ENCODE results near the gene EPN3. TPM values are rescaled to one million over a fixed set of nuclear protein-coding genes. Genes with fewer than 3 reads are reported as not detected.

Gene EPN3
- total and polyA plus RNA-seq, 5 experiments from 2014 or later, result not detected

DNA sequence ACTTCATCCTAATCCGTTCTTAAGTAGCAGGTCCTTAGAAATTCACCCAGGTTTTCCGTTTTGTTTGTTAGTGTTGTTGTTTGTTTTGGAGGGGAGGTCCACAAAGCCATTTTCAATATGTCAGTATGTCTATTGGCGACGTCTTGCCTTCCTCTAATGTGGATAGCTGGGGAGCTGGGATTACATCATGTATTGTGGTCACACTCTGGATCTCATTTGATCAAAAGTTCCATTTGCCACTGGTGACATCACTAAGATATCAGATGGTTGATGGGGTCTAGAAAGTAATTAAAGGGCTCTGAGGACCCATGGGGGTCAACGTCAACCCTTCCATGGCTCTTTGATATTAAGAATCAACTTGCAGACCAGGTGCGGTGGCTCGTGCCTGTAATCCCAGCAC is 2.7 kb upstream of the EPN3 start:
- Mint-ChIP-seq H3K4me3 (no peak overlapping the region), H3K9me3 (no peaks in the 10 kb centered on the region), H3K36me3 (no peaks in the 10 kb centered on the region), H3K27ac (no peak overlapping the region), H3K4me1 (peaks cover 11 to 28% (median 22%) of the 10 kb centered on the region in 4 donors), H3K27me3 (peaks cover 33 to 66% (median 54%) of the 10 kb centered on the region in 5 donors)
- DNase-seq, result no peak
- POLR2A ChIA-PET, result no interaction called here
- no peak for ATAC-seq

- peaks cover 35 to 73% (median 54%) of the 10 kb centered on the region in 5 donors for H3K27me3 Mint-ChIP-seq
Observed at GRCh38 chr17:50531428-50532025, 1.0 kb upstream of the EPN3 start.

DNA sequence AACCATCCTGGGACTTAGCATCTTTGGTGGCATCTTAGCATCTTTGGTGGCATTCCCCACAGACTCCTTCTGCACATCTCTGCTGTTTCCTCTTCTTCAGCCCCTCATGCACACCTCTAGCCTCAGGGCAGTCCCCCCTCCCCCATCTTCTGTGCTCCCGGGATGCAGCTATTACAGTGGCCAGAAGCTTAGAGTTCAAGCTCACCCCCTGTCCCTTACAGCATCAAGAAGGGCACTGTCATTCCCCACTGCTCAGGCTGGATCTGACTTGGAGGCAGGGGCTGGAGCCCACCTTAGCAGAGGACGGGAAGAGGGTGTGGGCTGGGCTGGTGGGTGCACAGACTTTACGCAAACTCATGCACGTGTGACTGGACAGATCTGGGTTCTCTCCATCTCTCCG is 650 bp downstream of the EPN3 start:
- POLR2A ChIA-PET, result no interaction called here
- Mint-ChIP-seq H3K4me3 (peak overlapping the region in 7 of 10 donors; percentile 20 to 73 (median 65)), H3K36me3 (no peaks in the 10 kb centered on the region), H3K4me1 (peaks cover 11 to 29% (median 22%) of the 10 kb centered on the region in 4 donors), H3K27ac (peak overlapping the region in 1 of 10 donors; percentile 24), H3K27me3 (peaks cover 35 to 70% (median 54%) of the 10 kb centered on the region in 5 donors), H3K9me3 (no peaks in the 10 kb centered on the region)
- no peak for DNase-seq
- peak; percentile 20 to 27 for ATAC-seq

More at GRCh38 chr17:50531428-50532025, 1.0 kb upstream of the EPN3 start:
- DNase-seq (no peak), ATAC-seq (no peak)
- POLR2A ChIA-PET, result interaction anchor here (0.7 to 1.1 kb wide), 3 partner anchors 10 to 415 kb away, joined by 3 to 4 read pairs (median 3); no protein-coding TSS in a partner anchor
- Mint-ChIP-seq H3K9me3 (no peaks in the 10 kb centered on the region), H3K27ac (no peak overlapping the region), H3K4me3 (peak overlapping the region in 1 of 10 donors; percentile 24), H3K36me3 (no peaks in the 10 kb centered on the region), H3K4me1 (peaks cover 11 to 29% (median 22%) of the 10 kb centered on the region in 4 donors)

- H3K4me3 Mint-ChIP-seq, result peak overlapping the region in 8 of 10 donors; percentile 31 to 73 (median 59)
- H3K36me3 Mint-ChIP-seq, result no peaks in the 10 kb centered on the region
- peaks cover 34 to 65% (median 49%) of the 10 kb centered on the region in 5 donors for H3K27me3 Mint-ChIP-seq
- DNase-seq, result no peak
- POLR2A ChIA-PET, result no interaction called here
- ATAC-seq, result peak; percentile 24 to 48
- H3K27ac Mint-ChIP-seq, result no peak overlapping the region
- peaks cover 11 to 29% (median 22%) of the 10 kb centered on the region in 4 donors for H3K4me1 Mint-ChIP-seq
- no peaks in the 10 kb centered on the region for H3K9me3 Mint-ChIP-seq
Observed at GRCh38 chr17:50533720-50534148, 1.2 kb downstream of the EPN3 start.

DNA sequence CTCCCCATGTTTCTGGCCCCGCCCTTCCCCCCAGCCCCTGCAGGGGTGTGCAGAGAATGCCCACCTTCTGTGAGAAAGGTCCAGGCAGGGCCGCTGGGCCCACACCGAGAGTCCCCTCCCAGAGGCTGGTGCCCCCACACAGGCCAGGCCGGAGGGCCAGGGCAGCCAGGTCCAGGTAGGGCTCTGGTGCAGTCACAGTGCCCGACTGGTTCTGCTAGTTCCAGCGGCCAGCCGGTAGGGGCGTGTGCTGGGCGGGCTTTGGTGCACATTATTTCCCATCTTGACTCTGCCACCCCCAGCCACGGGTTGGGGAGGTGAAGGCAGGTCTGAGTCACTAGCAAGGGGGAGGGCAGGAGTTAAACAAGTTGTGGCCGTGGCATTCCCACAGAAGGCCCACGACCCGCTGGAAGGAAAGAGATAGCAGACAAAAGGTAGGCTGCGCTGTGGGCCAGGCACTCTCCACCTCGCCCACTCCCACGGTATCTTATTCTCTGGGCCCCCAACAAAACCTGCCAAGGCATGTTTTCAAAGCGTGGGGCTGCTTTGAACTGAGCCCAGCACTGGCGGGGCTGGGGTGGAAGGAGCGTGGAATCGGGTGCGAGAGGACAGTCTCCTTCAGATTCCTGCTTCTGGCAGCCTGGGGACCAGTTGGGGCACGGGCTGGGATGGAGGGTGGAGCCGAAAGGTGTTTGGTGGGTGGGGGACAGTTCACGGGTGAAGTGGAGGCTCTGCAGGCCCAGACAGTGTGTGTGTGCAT is 1.9 kb downstream of the EPN3 start:
- Mint-ChIP-seq H3K9me3 (no peaks in the 10 kb centered on the region), H3K27me3 (peaks cover 30 to 58% (median 44%) of the 10 kb centered on the region in 5 donors), H3K4me3 (peak overlapping the region in 6 of 10 donors; percentile 48 to 73 (median 60)), H3K36me3 (no peaks in the 10 kb centered on the region), H3K27ac (no peak overlapping the region), H3K4me1 (peaks cover 11 to 29% (median 22%) of the 10 kb centered on the region in 4 donors)
- ATAC-seq, result peak; percentile 55 to 61
- no peak for DNase-seq
- POLR2A ChIA-PET, result no interaction called here

GRCh38 chr17:50534979-50535326 is 2.4 kb downstream of the EPN3 start:
- POLR2A ChIA-PET, result no interaction called here
- no peak overlapping the region for H3K27ac Mint-ChIP-seq
- H3K27me3 Mint-ChIP-seq, result peaks cover 26 to 53% (median 38%) of the 10 kb centered on the region in 5 donors
- DNase-seq (no peak), ATAC-seq (no peak)
- H3K4me3 Mint-ChIP-seq, result peak overlapping the region in 1 of 10 donors; percentile 51
- H3K4me1 Mint-ChIP-seq, result peaks cover 11 to 29% (median 22%) of the 10 kb centered on the region in 4 donors
- no peaks in the 10 kb centered on the region for H3K9me3 Mint-ChIP-seq
- H3K36me3 Mint-ChIP-seq, result no peaks in the 10 kb centered on the region

GRCh38 chr17:50535407-50535806 is 2.9 kb downstream of the EPN3 start:
- H3K4me1 Mint-ChIP-seq, result peaks cover 11 to 29% (median 22%) of the 10 kb centered on the region in 4 donors
- peaks cover 26 to 48% (median 37%) of the 10 kb centered on the region in 5 donors for H3K27me3 Mint-ChIP-seq
- POLR2A ChIA-PET, result no interaction called here

GRCh38 chr17:50536683-50537646 is 4.4 kb downstream of the EPN3 start:
- DNase-seq, result no peak
- Mint-ChIP-seq H3K4me1 (peaks cover 10 to 31% (median 27%) of the 10 kb centered on the region in 4 donors), H3K27me3 (peaks cover 14 to 33% (median 23%) of the 10 kb centered on the region in 5 donors), H3K36me3 (no peaks in the 10 kb centered on the region), H3K27ac (no peak overlapping the region), H3K9me3 (no peaks in the 10 kb centered on the region), H3K4me3 (peak overlapping the region in 1 of 10 donors; percentile 60)
- ATAC-seq, result no peak
- POLR2A ChIA-PET, result no interaction called here

More at GRCh38 chr17:50535407-50535806, 2.9 kb downstream of the EPN3 start:
- Mint-ChIP-seq H3K36me3 (no peaks in the 10 kb centered on the region), H3K9me3 (no peaks in the 10 kb centered on the region), H3K27ac (peak overlapping the region in 1 of 10 donors; percentile 17), H3K4me3 (peak overlapping the region in 1 of 10 donors; percentile 34)
- no peak for DNase-seq
- no peak for ATAC-seq

DNA sequence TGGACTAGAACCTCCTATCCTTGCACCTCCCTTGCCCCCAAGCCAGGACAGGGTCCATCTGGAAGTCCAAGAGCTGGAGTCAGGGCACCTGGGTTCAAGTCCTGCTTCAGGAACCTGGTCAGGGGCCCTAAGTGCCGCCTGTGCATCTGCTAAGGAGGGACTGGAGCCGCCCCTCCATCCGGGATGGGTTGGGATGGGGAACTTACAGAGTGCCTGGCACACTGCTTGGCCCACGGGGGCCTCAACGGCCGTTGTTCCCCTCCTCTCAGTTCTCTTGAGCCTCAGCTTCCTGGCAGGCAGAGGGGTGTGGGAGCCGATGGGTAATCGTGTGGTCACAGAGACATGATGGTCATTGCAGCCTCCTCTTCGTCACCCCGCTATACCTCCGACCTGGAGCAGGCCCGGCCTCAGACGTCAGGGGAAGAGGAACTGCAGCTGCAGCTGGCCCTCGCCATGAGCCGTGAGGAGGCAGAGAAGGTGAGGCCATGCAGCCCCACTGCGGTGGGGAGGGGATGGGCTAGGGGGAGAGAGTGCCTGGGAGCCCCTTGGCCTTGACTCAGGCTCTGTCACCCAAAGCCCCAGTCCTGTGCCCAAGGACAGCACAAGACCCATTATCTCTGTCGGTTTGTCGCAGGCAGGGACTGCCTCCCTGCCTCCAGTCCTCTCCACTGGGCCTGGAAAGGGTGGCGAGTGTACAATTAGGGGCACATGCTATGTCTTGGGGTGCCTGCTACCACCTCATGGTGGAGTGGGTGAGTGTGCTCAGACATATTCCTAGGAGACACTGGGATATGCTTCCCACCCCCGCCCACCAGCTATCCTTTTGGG is 5.4 kb downstream of the EPN3 start:
- H3K27ac Mint-ChIP-seq, result no peak overlapping the region
- H3K36me3 Mint-ChIP-seq, result no peaks in the 10 kb centered on the region
- H3K4me3 Mint-ChIP-seq, result no peak overlapping the region
- peaks cover 13 to 34% (median 28%) of the 10 kb centered on the region in 4 donors for H3K4me1 Mint-ChIP-seq
- H3K27me3 Mint-ChIP-seq, result peaks cover 11 to 23% (median 17%) of the 10 kb centered on the region in 5 donors
- DNase-seq (no peak), ATAC-seq (no peak)
- POLR2A ChIA-PET, result no interaction called here
- no peaks in the 10 kb centered on the region for H3K9me3 Mint-ChIP-seq

DNA sequence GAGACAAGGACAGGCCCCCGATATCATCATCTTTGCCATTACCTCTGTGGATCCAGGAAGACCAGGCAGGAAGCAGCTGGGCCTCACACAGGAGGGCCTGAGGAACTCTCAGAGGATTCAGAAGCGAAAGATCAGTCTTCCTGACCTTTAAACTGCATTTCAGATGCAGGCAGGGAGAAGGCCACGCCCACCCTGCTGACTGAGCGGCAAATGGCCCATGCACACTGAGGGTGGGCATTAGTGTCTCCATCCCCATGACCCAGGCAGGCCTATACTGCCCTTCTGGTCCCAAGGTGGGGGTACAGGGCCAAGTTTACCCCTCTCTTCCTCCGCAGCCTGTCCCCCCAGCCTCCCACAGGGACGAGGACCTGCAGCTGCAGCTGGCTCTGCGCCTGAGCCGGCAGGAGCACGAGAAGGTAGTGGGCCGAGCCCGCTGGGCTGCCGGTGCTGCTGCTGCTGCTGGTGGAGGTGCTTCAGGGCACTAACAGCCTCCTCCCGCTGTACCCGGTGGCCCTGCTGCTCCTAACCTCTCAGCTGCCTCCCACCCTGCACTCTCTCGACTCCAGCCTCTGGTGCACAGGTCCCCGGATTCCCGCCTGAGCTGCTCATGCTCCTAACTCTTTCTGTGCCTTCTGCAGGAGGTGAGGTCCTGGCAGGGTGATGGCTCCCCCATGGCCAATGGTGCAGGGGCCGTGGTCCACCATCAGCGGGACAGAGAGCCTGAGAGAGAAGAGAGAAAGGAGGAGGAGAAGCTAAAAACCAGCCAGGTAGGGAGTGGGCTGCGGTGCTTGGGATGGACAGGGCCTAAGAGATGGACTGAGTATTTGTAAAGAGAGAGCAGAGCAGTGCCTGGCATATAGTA is 6.2 kb downstream of the EPN3 start:
- Mint-ChIP-seq H3K4me3 (peak overlapping the region in 1 of 10 donors; percentile 14), H3K27me3 (peaks cover 3 to 14% (median 9%) of the 10 kb centered on the region in 5 donors), H3K4me1 (peaks cover 5 to 25% (median 20%) of the 10 kb centered on the region in 4 donors), H3K27ac (peak overlapping the region in 1 of 10 donors; percentile 83), H3K36me3 (no peaks in the 10 kb centered on the region), H3K9me3 (no peaks in the 10 kb centered on the region)
- POLR2A ChIA-PET, result no interaction called here
- DNase-seq, result no peak
- ATAC-seq, result no peak
